PC-3 (cell line): ENCODE measurements around the gene SLC35F3.

Experiments used
- EZH2 ChIP-seq: fragments of 300-600 bp; sonication (generic); IDR thresholded peaks from one replicate; pipeline ENCODE4 v1.6.1; 2017; ENCODE audit warnings: antibody characterized with exemption, mild to moderate bottlenecking, low read length; ENCODE audit not compliant: unreplicated experiment
- EZH2phosphoT487 ChIP-seq: fragments of 300-600 bp; sonication (generic); IDR thresholded peaks from 2 replicates; pipeline ENCODE4 v1.6.1; 2018; ENCODE audit warnings: mild to moderate bottlenecking, antibody characterized with exemption, low read length, borderline replicate concordance
- TF ChIP-seq, protein P1 (sequence below): fragments of 300-600 bp; sonication (generic); conservative IDR thresholded peaks from 2 replicates; pipeline ENCODE4 v1.5.1; 2017; ENCODE audit warnings: antibody characterized with exemption, low read depth, mild to moderate bottlenecking, low read length

DNA sequence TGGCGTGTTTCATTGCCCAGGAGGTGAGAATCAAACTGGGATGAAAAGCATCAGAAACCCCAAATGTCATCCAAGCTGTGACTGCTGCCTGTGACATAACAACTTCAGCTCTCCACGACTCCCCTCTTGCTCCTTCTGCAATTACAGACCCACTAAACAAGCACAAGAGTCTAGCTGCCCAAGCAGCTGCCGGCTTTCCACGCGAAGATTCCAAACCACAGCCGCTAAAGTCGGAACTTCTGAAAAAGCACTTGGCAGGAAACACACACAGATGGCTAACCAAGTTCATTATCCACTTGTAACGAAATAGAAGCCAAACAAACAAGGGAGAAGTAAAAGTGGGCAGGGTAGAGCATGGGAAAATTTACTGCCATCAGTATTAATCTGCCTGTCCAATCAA, 198.1 kb downstream of the SLC35F3 start:
- TF ChIP-seq, protein P1, sequence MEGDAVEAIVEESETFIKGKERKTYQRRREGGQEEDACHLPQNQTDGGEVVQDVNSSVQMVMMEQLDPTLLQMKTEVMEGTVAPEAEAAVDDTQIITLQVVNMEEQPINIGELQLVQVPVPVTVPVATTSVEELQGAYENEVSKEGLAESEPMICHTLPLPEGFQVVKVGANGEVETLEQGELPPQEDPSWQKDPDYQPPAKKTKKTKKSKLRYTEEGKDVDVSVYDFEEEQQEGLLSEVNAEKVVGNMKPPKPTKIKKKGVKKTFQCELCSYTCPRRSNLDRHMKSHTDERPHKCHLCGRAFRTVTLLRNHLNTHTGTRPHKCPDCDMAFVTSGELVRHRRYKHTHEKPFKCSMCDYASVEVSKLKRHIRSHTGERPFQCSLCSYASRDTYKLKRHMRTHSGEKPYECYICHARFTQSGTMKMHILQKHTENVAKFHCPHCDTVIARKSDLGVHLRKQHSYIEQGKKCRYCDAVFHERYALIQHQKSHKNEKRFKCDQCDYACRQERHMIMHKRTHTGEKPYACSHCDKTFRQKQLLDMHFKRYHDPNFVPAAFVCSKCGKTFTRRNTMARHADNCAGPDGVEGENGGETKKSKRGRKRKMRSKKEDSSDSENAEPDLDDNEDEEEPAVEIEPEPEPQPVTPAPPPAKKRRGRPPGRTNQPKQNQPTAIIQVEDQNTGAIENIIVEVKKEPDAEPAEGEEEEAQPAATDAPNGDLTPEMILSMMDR = no peak
- no peak for TF ChIP-seq EZH2
- TF ChIP-seq EZH2phosphoT487 = no peak
